Parathyroid adenoma (tissue), 2 donors: ENCODE data around the gene ERP29.

Experiments used
- H2AFZ ChIP-seq: fragments of 300-600 bp; sonication (generic); one replicate; pipeline ENCODE4 v1.7.0; 2017; ENCODE audit warnings: antibody characterized with exemption, mild to moderate bottlenecking
- H3K27ac ChIP-seq: fragments of 300-600 bp; sonication (generic); one replicate; pipeline ENCODE4 v1.7.0; 2017
- H3K27me3 ChIP-seq: fragments of 300-600 bp; sonication (generic); one replicate; pipeline ENCODE4 v1.7.0; 2017; ENCODE audit warnings: low read length; ENCODE audit not compliant: control insufficient read depth, insufficient read depth
- H3K36me3 ChIP-seq: fragments of 300-600 bp; sonication (generic); one replicate; pipeline ENCODE4 v1.7.0; 2017; ENCODE audit warnings: low read length; ENCODE audit not compliant: control insufficient read depth, insufficient read depth
- H3K4me1 ChIP-seq: fragments of 300-600 bp; sonication (generic); one replicate; pipeline ENCODE4 v1.7.0; 2017; ENCODE audit warnings: control low read depth
- H3K4me2 ChIP-seq: fragments of 300-600 bp; sonication (generic); one replicate; pipeline ENCODE4 v1.7.0; 2017; ENCODE audit warnings: low read length
- H3K4me3 ChIP-seq: fragments of 300-600 bp; sonication (generic); one replicate; pipeline ENCODE4 v1.7.0; 2017; ENCODE audit warnings: low read depth, low read length
- H3K79me2 ChIP-seq: fragments of 300-600 bp; sonication (generic); one replicate; pipeline ENCODE4 v1.7.0; 2017; ENCODE audit warnings: control low read depth
- H3K9ac ChIP-seq: fragments of 300-600 bp; sonication (generic); one replicate; pipeline ENCODE4 v1.7.0; 2017; ENCODE audit warnings: mild to moderate bottlenecking
- H3K9me3 ChIP-seq: fragments of 300-600 bp; sonication (generic); one replicate; pipeline ENCODE4 v1.7.0; 2017; ENCODE audit warnings: low read length; ENCODE audit not compliant: control insufficient read depth
- CTCF ChIP-seq: fragments of 300-600 bp; sonication (generic); IDR thresholded peaks from one replicate; pipeline ENCODE4 v1.7.0; 2017; ENCODE audit warnings: antibody characterized with exemption, mild to moderate bottlenecking
- donor health status: primary hyperparathyroidism.

Gene ERP29

GRCh38 chr12:112020947-112021457 lies 7.8 kb downstream of the ERP29 start:
- Histone ChIP-seq H3K4me1 (peaks cover 32% of the 10 kb centered on the region), H3K4me3 (no peak overlapping the region), H3K9ac (no peak overlapping the region), H3K79me2 (peaks cover 21% of the 10 kb centered on the region), H3K27me3 (no peaks in the 10 kb centered on the region), H3K4me2 (no peak overlapping the region), H3K36me3 (no peaks in the 10 kb centered on the region), H3K27ac (no peak overlapping the region), H2AFZ (no peak overlapping the region), H3K9me3 (no peaks in the 10 kb centered on the region)
- TF ChIP-seq CTCF: no peak

GRCh38 chr12:112022241-112023016 lies 9.2 kb downstream of the ERP29 start:
- H3K27ac ChIP-seq: peak overlapping the region; percentile 44
- no peaks in the 10 kb centered on the region for H3K27me3 ChIP-seq
- no peaks in the 10 kb centered on the region for H3K36me3 ChIP-seq
- H3K4me1 ChIP-seq: peaks cover 25% of the 10 kb centered on the region
- H2AFZ ChIP-seq: peak overlapping the region; percentile 16
- no peak overlapping the region for H3K9ac ChIP-seq
- H3K4me3 ChIP-seq: no peak overlapping the region
- no peaks in the 10 kb centered on the region for H3K9me3 ChIP-seq
- no peak for TF ChIP-seq CTCF
- no peak overlapping the region for H3K4me2 ChIP-seq
- peaks cover 21% of the 10 kb centered on the region for H3K79me2 ChIP-seq

- Histone ChIP-seq H3K79me2 (peaks cover 9% of the 10 kb centered on the region), H3K36me3 (no peaks in the 10 kb centered on the region), H3K9ac (no peak overlapping the region), H3K27me3 (no peaks in the 10 kb centered on the region), H2AFZ (no peak overlapping the region), H3K4me2 (no peak overlapping the region), H3K4me1 (peaks cover 13% of the 10 kb centered on the region), H3K4me3 (no peak overlapping the region), H3K9me3 (no peaks in the 10 kb centered on the region), H3K27ac (no peak overlapping the region)
- no peak for TF ChIP-seq CTCF
Observed at GRCh38 chr12:112023759-112024396, 10.7 kb downstream of the ERP29 start.

GRCh38 chr12:112025808-112026375 lies 12.7 kb downstream of the ERP29 start:
- no peaks in the 10 kb centered on the region for H3K79me2 ChIP-seq
- TF ChIP-seq CTCF: no peak
- H2AFZ ChIP-seq: no peak overlapping the region
- peaks cover 11% of the 10 kb centered on the region for H3K4me1 ChIP-seq
- no peaks in the 10 kb centered on the region for H3K36me3 ChIP-seq
- H3K9ac ChIP-seq: no peak overlapping the region
- H3K27me3 ChIP-seq: no peaks in the 10 kb centered on the region
- no peaks in the 10 kb centered on the region for H3K9me3 ChIP-seq
- no peak overlapping the region for H3K27ac ChIP-seq
- H3K4me3 ChIP-seq: no peak overlapping the region
- no peak overlapping the region for H3K4me2 ChIP-seq
